GM11168 (cell line): ENCODE results near the gene TMEM97.

ENCODE experiments used
- in situ Hi-C: fragments of 300-500 bp; cut with MboI; formaldehyde crosslinking; loops from one replicate; pipeline ENCODE4 v1.12.0; 2022; ENCODE audit warnings: low sequenced_read_pairs; ENCODE audit not compliant: unreplicated experiment

The TMEM97 gene

DNA sequence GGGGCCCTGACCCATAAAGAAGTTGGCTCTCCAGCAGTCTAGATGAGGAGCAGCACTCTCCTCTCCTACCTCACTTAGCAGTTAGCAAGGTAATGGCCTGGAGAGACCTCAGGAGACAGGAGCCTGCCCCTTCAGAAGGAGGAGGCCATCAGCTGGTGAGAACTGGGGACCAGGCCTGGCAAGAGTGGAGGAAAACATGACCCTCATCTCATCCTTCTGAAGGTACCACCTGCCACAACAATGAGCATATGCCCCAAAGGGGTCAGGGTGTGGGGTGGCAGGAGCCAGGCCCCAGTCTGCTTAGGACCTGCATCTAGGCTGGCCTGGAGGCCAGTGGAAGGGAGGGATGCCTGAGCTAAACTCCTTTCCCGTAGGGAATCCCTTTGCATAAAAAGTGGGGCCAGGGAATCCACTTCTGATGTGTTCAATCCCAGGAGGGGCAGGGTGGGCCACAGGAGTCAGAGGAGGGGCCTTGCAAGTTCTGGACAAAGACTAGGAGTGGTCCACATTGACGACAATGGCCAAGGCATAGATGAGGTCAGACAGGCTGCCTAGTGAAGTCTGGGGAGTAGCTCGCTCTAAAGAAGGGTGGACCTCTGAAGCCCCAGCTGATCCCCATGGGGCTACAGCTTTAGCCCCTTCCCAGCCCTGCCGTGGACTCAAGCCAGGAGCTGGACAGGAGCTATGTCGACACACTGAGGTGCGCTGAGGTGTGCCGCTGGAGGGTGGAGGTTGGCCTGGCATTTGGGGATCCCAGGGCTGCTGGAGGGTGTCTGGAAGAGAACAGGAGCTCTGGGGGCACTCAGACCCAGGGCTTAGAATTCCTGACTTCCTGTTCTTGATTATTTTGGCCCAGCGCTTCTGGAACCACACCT is 45.0 kb downstream of the TMEM97 start:
- in situ Hi-C loops = no loop called here

DNA sequence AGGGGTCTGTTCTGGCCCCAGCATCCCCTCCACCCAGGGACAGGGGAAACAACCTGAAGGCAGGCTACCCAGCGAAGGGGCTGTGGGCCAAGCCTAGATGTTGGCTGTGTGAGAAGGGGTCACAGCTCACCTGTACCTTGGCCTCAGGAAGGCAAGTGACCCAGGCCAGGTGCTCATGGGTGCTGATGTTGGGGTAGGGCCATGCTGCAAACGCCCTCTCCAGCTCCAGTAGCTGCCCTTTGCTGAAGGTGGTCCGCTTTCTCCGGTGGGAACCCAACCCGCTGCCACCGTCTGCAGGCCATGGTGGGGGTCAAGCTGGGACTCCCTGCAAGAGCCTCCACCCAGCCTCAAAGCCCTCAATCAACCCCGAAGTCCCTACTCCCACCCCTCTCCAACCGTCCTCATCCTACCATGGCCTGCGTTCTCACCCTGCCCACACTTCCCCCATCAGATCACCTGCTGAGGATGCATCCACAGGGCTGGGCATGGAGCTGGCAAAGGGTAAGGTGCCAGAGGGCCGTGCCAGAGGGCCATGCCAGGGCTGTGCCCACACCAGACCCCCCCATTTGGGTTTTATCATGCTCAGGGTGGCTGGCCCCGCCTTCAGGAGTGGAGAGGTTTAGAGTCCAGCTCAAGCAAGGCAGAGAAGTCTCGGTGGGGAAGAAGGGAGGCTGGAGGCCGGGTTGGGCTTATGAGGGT is 45.8 kb downstream of the TMEM97 start, which contains the start of gene SEBOX:
Gene SEBOX, minus strand, starts transcription at position 535 of the 699 bp plus-strand sequence. Its CDS starts 48 bp downstream, at position 487.
- in situ Hi-C loops = no loop called here

DNA sequence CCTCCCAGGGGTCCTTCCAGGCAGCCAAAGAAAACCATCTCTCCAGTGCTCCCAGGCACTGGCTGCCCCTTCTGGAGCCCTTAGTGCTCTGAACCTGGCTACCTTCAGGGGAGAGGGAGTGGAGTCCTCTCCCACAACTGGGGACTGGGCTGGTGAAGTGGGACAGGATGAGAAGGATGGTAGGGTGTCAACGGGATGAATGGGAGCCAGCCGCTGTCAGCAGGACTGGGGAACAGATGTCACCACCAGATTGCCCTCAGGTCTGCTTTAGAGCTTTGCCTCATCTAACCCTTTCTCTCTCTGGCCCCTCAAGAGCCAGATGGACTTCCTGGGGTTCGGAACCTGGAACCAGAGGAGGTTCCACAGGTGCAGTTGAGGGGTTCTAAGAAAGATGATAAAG is 46.5 kb downstream of the TMEM97 start:
- in situ Hi-C loops = no loop called here

DNA sequence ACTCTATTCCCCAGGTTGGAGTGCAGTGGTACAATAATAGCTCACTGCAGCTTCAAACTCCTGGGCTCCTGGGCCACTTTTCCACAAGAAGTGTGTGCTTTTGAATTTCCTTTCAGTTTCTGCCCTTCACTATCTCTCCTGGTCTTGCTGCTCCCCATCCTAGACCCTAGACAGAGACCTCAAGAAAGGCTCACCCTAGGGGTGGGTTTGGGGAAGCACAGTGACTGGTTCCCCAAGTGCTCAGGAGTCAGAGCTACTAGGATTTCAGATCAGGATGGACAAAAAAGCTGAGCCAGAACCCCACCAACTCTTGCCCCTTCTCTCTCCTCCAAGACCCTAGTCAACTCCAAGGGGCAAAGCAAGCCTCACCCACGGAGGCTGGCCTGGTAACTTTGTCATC is 47.6 kb downstream of the TMEM97 start:
- in situ Hi-C loops = no loop called here

DNA sequence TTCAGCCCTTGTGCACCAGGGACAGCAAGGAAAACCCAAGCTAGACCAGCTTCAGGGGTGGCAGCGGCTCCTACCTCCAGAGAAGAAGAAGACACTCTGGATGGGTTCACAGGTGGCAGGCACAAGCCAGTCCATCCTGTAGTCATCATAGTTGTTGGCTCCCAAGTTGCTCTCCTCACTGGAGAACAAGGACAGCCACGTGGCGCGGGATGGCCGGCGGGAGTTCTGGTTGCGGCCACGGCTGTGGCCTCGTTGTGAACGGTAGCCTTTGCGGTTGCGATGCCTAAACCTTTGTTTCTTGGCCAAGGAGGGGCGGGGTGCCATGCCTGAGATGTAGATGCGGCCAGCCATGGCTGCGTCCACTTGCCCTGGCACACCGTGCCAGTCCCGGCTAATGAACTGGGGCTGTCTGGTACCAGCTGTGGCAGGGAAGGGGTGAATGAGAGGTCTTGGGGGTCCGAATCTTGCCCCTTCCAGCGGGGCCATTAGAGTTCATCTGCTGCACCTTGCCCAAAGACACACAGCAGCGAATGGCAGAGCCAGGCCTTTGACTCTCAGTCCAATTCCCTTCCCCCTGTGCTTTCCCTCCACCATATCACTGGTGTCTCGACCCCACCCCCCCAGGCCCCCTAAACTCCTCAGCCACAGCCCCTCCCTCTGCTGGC is 48.8 kb downstream of the TMEM97 start:
- in situ Hi-C loops = no loop called here

DNA sequence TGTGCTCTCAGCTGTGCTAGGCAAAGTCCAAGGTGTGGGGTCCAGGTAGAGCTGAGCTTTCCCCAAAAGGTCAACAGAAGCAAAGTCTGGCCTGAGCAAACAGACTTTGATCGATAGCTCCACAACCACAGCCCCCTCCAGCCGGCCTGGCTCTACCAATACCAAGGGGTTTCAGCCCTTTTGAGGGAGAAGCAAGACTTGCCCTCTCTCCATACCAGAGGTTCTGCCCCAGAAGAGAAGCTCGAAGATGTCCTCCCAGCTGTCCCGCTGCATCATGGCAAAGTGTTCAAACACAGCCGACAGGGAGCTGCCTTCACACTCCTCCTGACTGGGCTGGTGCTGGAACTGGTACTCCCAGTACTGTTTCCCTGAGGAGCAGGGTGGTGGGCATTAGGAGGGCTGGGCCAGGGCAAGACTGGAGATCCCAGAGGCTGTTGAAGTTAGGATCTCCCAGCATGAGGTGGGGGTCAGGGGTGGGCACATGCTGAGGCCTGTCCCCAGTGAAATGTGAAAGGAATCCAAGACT is 49.4 kb downstream of the TMEM97 start:
- in situ Hi-C loops = no loop called here

DNA sequence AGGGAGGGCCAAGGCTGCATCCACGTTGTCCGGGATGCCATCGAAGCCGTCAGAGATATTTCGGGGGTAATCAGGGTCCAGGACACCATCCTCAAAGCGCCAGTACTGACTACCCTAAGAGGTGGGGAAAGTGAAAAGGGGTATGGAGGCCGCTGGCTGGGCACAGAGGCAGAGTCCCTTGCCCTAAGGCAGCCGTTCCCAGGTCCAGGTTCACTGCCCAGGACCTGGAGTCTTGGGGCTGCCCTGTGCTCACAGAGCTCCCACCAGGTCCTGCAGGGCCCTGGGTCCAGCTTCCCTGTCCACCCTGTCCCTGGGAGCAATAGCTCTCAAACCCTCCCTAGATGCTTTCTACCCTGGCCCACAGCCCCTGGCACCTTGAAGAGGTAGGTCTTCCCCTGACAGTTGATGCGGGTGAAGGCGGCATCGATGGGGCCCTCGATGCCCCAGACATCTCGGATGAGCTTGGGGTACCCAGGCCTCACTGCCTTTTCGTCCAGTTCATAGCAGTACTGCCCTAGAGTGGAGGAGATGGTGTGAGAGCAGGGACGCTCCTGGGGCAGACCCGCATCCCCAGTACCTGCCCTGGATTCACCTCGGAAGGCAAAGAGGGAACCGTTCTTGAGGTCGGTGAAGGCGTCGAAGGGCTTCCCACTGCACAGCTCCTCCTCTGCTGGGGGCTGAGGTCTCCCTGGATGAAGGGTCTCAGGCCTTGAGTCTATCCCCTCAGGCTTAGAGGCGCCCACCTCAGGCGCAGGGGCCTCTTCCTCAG is 50.1 kb downstream of the TMEM97 start:
- in situ Hi-C loops = no loop called here

DNA sequence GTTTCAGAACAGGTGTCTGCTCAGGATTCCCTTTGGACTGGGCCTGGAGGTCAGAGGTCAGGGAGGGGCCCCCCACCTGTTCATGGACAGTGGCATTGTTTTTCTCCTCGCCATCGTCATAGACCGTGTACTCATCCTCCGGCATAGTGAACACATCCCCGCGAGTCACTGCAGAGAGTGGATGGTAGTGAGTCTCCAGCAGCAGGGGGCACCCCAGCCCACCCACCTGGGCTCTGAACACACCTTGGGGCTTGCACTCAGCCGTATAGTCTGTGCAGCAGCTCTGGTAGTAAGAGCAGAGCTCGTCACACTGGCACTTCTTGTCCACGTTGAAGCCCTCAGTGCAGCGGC is 50.7 kb downstream of the TMEM97 start:
- in situ Hi-C loops = no loop called here

DNA sequence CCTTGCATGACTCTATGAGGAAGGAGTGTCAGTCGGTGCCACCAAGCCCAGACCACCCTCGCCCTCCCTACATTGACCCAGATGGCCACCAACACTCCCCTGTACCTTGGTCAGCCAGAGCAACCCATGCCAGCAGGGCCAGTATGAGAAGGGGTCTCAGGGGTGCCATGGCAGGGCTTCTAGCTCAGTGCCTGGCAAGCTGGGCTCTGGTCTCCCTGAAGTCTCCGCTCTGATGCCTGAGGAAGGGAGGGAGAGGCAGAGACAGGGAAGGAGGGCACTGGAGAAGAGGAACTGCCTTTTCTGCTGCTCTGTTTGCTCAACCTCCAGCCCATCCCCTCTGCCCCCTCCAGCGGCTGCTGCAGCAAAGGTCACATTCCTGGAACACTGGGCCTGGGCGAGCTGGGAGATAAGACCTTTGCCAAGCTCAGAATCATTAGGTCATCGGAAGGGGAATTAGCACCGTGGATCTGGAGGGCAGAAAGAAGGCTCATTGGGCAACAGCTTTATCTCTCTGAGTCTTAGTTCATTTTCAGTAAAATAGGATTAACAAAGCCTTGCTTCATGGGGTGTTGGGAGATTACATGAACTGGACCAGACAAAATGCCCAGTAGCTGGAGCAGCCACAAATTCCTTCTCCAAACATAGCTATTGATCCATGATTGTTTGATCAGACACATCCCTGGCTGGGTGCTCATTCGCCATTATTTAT is 51.2 kb downstream of the TMEM97 start, which contains the start of gene VTN:
Gene VTN, minus strand, starts transcription at position 273 of the 709 bp plus-strand sequence. Its CDS starts 104 bp downstream, at position 169.
- in situ Hi-C loops = no loop called here

DNA sequence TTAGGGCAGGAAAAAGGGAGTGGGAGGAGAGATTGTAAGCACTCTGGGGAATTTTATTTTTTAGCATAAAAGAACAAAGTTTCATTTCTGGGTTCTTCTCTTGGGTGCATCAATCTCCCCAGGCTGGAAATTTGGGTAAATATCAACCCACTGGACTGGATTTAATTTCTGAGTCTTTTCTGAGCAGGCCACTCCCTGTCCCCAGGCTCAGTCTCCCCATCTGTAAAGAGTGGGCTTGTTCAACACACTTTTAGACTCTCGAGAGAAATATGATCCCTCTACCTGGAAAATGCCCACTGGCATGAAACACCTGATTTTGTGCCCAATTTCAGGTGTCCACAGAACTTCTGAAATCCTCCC is 51.7 kb downstream of the TMEM97 start:
- in situ Hi-C loops = no loop called here

DNA sequence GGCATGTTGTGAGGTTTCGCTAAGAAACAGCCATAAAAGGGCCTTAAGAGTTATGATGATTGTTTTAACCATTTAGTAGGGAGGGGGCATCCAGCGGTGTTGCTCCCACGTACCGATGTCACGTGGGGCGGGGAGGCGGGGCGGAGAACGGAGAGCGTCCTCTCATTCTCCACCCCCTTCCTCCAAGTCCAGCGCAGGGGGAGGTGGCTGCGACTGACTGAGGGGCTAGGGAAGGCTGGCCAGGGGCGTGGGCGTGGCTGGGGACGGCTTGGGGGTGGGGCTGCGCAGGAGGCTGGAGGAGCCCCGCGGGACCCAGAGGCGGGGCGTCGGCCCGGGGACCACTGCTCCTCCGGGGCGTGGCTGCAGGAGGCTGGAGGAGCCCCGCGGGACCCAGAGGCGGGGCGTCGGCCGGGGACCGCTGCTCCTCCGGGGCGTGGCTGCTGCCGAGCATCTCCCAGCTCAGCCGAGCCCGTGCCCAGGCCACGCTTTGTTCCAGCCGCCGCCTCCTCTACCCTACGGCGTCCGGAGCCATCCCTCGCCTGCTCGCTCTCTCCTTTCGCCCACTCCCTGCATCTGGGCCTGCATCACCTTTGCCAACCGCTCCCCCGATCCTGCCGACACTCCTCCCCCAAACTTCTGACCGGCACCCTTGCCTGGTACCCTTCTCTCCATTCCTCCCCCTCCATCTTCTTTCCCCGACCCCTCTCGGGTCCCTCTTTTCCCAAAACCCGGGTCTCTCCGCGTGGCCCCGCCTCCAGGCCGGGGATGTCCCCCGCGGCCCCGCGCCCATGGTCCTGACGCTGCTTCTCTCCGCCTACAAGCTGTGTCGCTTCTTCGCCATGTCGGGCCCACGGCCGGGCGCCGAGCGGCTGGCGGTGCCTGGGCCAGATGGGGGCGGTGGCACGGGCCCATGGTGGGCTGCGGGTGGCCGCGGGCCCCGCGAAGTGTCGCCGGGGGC is 52.5 kb downstream of the TMEM97 start, which contains the start of gene SARM1:
Gene SARM1, plus strand, starts transcription at position 450 of the 958 bp plus-strand sequence. Its CDS starts 339 bp downstream, at position 789.
- in situ Hi-C loops = no loop called here

DNA sequence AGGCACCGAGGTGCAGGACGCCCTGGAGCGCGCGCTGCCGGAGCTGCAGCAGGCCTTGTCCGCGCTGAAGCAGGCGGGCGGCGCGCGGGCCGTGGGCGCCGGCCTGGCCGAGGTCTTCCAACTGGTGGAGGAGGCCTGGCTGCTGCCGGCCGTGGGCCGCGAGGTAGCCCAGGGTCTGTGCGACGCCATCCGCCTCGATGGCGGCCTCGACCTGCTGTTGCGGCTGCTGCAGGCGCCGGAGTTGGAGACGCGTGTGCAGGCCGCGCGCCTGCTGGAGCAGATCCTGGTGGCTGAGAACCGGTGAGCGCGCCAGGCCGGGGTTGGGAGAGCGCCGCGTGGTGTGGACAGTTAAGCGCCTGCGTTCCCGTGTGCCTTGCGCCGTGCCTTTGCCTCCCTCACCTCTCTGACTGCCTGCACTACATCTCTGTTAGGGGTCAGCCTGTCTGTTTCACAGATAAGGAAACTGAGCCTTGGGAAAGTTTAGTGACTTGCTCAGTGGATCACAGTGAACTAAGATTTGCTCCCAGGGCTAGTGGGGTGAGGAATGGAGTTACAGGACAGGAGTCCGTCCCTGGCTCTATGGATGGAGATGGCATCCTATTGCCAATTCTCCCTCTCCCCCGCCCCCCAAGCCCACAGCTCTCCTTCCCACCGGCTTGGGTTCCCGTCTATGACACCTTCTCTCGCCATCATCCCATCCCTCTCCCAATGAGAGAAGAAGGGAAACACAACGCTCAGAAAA is 53.4 kb downstream of the TMEM97 start:
- in situ Hi-C loops = no loop called here

DNA sequence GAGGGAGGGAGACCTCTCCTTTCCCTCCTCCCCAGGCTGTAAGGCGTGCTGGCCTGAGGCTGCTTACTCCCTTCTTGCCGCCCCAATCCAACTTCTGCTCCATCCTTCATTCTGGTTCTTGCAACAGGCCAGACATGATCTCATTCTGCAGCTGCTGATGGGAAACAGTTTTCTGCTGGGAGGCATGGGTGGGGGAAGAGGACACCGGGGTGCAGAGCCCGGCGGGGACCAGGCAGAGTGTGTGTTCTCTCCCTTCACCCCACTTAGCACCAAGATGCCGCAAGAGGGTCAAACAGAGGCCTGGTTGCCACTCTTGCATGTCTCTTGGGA is 53.9 kb downstream of the TMEM97 start:
- in situ Hi-C loops = no loop called here
